GM20000 (cell line): ENCODE data around the gene TMEFF2.
"Not testable (repeated sequence)": the region's sequence is repeated elsewhere in the genome, so short reads cannot be mapped to it uniquely, and the experiment has no call there.

Experiments
- DNase-seq: peaks from one replicate; pipeline ENCODE4 v3.0.0; 2012; ENCODE audit warnings: low spot score
- TF ChIP-seq, protein P1 (sequence below): IDR thresholded peaks from 2 replicates; pipeline ENCODE4 v1.5.1; 2012; ENCODE audit warnings: mild to moderate bottlenecking, control low read depth; ENCODE audit errors: extremely low read depth, missing control alignments

TMEFF2 gene

DNA sequence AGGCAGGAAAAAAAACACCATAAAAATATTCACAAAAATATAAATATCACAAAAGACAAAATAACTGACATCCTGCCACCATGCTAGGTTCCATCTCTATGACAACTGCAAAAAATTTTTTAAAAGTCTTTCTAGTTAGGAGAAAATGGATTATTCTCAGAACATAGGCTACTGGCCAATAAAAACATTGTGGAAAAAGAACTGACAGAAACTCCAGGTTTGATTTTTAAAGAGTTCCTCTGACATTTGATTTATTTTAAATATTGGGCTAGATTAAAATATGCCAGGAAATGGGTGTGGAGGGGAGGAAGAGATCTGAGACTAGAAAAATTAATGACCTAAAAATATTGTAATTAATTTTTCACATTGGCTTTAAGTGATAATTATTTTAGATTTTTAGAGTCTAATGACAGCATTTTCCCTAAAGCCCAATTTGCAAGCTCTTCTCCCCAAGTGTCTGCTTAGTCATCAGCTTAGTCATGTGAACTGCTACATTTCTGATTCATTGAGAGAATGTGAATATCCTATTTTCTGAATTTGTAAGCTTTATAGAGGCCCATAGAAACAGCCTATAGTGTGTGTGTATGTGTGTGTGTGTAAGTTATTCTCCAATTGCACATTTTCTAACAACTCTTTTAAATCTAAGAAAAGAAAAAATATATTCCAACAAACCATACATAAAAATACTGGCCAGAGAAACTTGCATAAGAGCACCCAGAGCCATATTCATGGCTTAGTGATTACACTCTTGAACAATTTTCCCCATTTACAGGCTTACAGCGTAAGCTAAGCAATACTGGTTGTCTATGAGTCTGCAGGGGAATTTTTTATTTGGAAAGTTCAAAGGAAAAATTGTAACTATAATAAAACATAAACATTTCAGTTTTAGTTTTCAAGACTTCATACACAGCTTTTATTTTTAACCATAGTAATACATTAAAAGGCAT, 48.4 kb downstream of the TMEFF2 start:
- DNase-seq, result no peak
- TF ChIP-seq, protein P1, sequence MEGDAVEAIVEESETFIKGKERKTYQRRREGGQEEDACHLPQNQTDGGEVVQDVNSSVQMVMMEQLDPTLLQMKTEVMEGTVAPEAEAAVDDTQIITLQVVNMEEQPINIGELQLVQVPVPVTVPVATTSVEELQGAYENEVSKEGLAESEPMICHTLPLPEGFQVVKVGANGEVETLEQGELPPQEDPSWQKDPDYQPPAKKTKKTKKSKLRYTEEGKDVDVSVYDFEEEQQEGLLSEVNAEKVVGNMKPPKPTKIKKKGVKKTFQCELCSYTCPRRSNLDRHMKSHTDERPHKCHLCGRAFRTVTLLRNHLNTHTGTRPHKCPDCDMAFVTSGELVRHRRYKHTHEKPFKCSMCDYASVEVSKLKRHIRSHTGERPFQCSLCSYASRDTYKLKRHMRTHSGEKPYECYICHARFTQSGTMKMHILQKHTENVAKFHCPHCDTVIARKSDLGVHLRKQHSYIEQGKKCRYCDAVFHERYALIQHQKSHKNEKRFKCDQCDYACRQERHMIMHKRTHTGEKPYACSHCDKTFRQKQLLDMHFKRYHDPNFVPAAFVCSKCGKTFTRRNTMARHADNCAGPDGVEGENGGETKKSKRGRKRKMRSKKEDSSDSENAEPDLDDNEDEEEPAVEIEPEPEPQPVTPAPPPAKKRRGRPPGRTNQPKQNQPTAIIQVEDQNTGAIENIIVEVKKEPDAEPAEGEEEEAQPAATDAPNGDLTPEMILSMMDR, result no peak

GRCh38 chr2:192145496-192145895, 49.2 kb downstream of the TMEFF2 start:
- no peak for DNase-seq
- TF ChIP-seq, protein P1, result no peak

DNA sequence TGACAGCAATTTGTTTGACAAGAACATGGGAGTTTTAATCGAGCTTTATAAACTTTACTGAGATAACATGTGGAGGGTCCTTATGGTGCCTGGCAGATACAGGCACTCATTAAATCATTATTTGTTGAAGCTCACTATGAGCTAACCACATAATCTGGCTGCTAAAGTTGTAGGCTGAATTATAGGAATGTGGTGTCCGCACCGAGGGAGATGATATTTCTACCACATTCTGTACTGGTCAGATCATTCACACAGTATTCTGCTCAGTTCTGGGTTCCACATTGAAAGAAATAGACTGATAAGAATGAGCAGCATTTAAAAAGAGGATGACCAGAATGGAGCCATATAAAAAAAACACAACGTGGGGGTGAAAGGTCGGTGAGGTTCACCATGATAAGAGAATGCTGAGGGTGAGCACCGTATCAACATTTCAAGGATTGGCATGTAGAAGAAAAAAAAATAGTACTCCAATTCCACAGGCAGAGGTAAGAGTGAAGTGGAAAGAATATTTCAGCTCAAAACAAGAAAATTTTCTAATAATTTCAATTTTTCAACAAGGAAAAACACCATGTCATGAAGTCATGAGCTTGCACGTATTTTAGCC, 54.4 kb downstream of the TMEFF2 start:
- TF ChIP-seq, protein P1, result no peak
- no peak for DNase-seq

DNA sequence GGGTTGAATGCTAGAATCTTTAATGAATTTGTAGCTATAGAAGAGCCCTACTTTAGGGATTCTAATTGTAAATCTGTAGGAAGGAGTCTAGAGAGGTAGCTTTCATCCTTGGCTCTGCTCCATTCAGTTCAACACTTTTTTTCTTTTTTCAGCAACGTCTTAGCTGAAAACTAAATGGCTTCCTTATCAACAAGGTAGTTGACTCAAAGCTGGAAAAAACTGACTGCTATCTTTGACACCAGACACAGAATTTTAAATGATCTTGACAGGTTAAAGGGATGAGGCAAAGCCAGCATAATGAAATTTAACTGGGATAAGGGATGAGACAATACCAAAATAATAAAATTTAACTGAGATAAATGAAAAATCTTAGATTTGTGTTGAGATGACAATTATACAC, 54.9 kb downstream of the TMEFF2 start:
- TF ChIP-seq, protein P1, result no peak
- DNase-seq, result no peak

DNA sequence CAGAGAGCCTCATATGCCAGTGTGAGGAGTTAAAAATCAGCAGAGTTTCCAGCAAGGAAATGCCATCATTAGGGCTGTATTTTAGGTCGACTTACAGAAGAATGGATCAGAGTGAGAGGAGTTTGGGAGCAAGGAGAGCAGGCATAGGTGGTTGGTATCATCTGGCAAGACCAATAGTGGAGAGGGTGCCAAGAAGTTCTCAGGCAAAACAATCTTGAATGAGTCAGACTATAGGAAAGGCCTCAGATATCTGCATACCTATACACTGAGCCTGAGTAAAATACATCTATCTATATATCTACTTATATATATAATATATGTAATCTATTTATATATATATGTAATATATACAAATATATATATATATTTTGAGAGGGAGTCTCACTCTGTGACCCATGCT, 57.3 kb downstream of the TMEFF2 start:
- TF ChIP-seq, protein P1, result no peak
- DNase-seq, result no peak

DNA sequence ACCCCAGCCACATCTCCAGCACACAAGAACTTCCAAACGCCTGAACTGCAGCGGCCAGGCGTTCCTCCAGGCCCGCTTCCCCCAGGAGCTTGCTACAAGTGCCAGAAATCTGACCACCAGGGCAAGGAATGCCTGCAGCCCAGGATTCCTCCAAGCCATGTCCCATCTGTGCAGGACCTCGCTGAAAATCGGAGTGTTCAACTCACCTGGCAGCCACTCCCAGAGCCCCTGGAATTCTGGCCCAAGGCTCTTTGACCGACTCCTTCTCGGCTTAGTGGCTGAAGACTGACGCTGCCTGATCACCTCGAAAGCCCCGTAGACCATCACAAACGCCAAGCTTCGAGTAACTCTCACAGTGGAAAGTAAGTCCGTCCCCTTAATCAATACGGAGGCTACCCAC, 62.1 kb downstream of the TMEFF2 start:
- not testable (repeated sequence) for DNase-seq

DNA sequence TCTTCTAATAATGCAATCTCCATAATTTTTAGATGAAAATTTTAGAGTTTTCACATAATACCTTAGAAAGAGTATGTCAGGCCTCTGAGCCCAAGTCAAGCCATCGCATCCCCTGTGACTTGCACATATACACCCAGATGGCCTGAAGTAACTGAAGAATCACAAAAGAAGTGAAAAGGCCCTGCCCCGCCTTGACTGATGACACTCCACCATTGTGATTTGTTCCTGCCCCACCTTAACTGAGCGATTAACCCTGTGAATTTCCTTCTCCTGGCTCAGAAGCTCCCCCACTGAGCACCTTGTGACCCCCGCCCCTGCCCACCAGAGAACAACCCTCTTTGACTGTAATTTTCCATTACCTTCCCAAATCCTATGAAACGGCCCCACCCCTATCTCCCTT, 64.4 kb downstream of the TMEFF2 start:
- DNase-seq, result not testable (repeated sequence)

DNA sequence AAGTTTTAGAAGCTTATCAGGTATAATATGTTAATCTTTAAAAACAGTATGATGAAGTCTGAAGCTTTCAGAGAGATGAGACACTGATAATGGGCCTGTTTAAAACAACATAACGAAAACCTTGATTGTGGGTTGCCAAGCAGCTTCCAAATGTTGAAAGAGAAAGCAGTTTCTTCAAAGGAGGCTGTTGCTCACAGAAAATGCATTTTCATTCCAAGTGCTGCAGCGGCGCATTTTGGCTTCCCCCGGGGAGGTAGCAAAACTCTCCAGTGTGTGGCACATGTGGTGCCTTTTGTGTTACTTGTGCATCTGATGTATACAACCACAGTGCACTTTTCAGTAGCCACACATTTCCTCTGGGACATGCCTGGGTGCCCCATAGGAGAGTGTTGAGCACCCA, 66.1 kb downstream of the TMEFF2 start:
- TF ChIP-seq, protein P1, result no peak
- no peak for DNase-seq
